ENCODE results near the gene DNAH14.

DNA sequence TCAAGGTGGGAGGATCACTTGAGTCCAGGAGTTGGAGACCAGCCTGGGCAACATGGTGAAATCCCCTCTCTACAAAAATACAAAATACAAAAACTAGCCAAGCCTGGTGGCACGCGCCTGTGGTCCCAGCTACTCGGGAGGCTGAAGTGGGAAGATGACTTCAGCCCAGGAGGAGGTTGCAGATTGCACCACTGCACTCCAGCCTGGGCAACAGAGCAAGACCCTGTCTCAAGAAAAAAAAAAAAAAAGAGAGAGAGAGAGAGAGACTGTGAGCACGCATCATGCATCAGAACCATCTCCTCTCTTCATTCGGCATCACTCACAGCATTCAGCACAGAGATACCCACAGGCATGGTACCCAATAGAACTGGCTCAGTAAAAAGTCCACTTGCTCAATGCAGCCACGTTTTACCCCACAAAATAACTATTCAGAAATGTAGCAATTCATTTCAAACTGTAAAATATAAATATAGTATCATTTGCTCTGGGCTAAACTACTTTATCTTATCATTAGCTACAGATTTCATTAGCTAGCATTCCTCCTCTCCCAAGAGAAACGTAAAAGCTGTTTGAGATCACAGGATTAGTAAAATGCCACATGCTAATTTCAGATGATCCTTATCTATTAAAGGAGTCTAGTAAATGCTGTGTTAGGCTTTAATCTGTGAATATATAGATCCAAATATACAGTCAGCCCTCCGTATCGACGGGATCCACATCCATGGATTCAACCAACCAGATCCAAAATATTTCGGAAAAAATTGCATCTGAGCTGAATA lies 486.7 kb downstream of the DNAH14 start:
- TF ChIP-seq, protein P1, sequence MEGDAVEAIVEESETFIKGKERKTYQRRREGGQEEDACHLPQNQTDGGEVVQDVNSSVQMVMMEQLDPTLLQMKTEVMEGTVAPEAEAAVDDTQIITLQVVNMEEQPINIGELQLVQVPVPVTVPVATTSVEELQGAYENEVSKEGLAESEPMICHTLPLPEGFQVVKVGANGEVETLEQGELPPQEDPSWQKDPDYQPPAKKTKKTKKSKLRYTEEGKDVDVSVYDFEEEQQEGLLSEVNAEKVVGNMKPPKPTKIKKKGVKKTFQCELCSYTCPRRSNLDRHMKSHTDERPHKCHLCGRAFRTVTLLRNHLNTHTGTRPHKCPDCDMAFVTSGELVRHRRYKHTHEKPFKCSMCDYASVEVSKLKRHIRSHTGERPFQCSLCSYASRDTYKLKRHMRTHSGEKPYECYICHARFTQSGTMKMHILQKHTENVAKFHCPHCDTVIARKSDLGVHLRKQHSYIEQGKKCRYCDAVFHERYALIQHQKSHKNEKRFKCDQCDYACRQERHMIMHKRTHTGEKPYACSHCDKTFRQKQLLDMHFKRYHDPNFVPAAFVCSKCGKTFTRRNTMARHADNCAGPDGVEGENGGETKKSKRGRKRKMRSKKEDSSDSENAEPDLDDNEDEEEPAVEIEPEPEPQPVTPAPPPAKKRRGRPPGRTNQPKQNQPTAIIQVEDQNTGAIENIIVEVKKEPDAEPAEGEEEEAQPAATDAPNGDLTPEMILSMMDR (IDR thresholded peaks at IDR 0.05 in 4 of 5, conservative IDR thresholded peaks at IDR 0.05 in 1 of 5), result no peak
- no peak for TF ChIP-seq POLR2A (IDR thresholded peaks at IDR 0.05)
